ENCODE results near the gene PRSS50. TPM values are rescaled to one million over a fixed set of nuclear protein-coding genes. Genes with fewer than 3 reads are reported as not detected.

Gene PRSS50
- polyA plus RNA-seq, 1 of the 3 experiments (the other 2 are of a cell fraction): not detected

- Histone ChIP-seq H3K36me3 (replicated peaks in 1 of 2; ENCODE audit: control insufficient read depth in 1 of 2, insufficient read depth in 2 of 2, low read length in 1 of 2) (no peaks in the 10 kb centered on the region), H3F3A (replicated peaks; ENCODE audit: insufficient read depth) (no peaks in the 10 kb centered on the region), H3K4me1 (ENCODE audit: control insufficient read depth in 1 of 2, insufficient read depth in 2 of 2, low read depth in 1 of 2, low read length in 1 of 2) (peaks cover 0 to 21% of the 10 kb centered on the region in 2 experiments; a peak in 1 of 4 replicates), H3K4me3 (ENCODE audit: low read depth in 2 of 2, low read length in 1 of 2) (no peak overlapping the region), H2AFZ (ENCODE audit: low read depth) (no peak overlapping the region), H3K79me2 (ENCODE audit: insufficient read depth) (no peaks in the 10 kb centered on the region), H4K20me1 (ENCODE audit: insufficient read depth) (no peaks in the 10 kb centered on the region), H3K4me2 (no peak overlapping the region), H3K27ac (ENCODE audit: low read depth in 2 of 2, low read length in 1 of 2) (no peak overlapping the region), H3K9me3 (no peaks in the 10 kb centered on the region), H3K9me2 (no peaks in the 10 kb centered on the region), H3K9ac (no peak overlapping the region), H3K27me3 (ENCODE audit: insufficient read depth) (no peaks in the 10 kb centered on the region; the same call in 1 of the 2 replicates)
- TF ChIP-seq YY1 (IDR thresholded peaks at IDR 0.05; ENCODE audit: low read depth) (no peak), GABPA (IDR thresholded peaks at IDR 0.05; ENCODE audit: low read depth) (no peak), TEAD4 (IDR thresholded peaks at IDR 0.05; ENCODE audit: borderline replicate concordance, insufficient read depth) (no peak), SIN3A (IDR thresholded peaks at IDR 0.05; ENCODE audit: borderline replicate concordance, low read depth, low read length) (no peak), FOXM1 (IDR thresholded peaks at IDR 0.05; ENCODE audit: low read depth) (no peak)
- no peak for DNase-seq
- ChIA-PET CTCF (interaction anchor here (1.0 to 5.7 kb wide), 5 partner anchors 11 to 206 kb away, joined by 3 to 42 read pairs (median 3); no protein-coding TSS in a partner anchor), POLR2A (no interaction called here)
- 90% methylated on average over 3 of the region's 3 CpGs for WGBS (ENCODE audit: low lambda C conversion rate)
Measured at GRCh38 chr3:46694520-46694919, 23.1 kb downstream of the PRSS50 start.

- 81% methylated on average over 21 of the region's 30 CpGs for WGBS (ENCODE audit: low lambda C conversion rate)
- H3K27ac ChIP-seq (ENCODE audit: low read depth in 2 of 2, low read length in 1 of 2): no peak overlapping the region
- no peak overlapping the region for H2AFZ ChIP-seq (ENCODE audit: low read depth)
- TF ChIP-seq YY1 (IDR thresholded peaks at IDR 0.05; ENCODE audit: low read depth): no peak
- TF ChIP-seq ELF1 (IDR thresholded peaks at IDR 0.05): no peak
- no peak for TF ChIP-seq MEF2A (IDR thresholded peaks at IDR 0.05; ENCODE audit: borderline replicate concordance, low read depth)
- H3F3A ChIP-seq (replicated peaks; ENCODE audit: insufficient read depth): no peaks in the 10 kb centered on the region
- H3K4me1 ChIP-seq (ENCODE audit: control insufficient read depth in 1 of 2, insufficient read depth in 2 of 2, low read depth in 1 of 2, low read length in 1 of 2): peaks cover 0 to 20% of the 10 kb centered on the region in 2 experiments; a peak in 1 of 4 replicates
- POLR2A ChIA-PET: no interaction called here
- H3K4me2 ChIP-seq: no peak overlapping the region
- no peaks in the 10 kb centered on the region for H4K20me1 ChIP-seq (ENCODE audit: insufficient read depth)
- no peaks in the 10 kb centered on the region for H3K9me3 ChIP-seq
- no peak overlapping the region for H3K4me3 ChIP-seq (ENCODE audit: low read depth in 2 of 2, low read length in 1 of 2)
- no peaks in the 10 kb centered on the region for H3K79me2 ChIP-seq (ENCODE audit: insufficient read depth)
- no peaks in the 10 kb centered on the region for H3K9me2 ChIP-seq
- no peaks in the 10 kb centered on the region for H3K36me3 ChIP-seq (replicated peaks in 1 of 2; ENCODE audit: control insufficient read depth in 1 of 2, insufficient read depth in 2 of 2, low read length in 1 of 2)
- H3K9ac ChIP-seq: no peak overlapping the region
- H3K27me3 ChIP-seq (ENCODE audit: insufficient read depth): no peaks in the 10 kb centered on the region
- CTCF ChIA-PET: interaction anchor here (0.9 to 5.7 kb wide), 8 partner anchors 9 to 205 kb away, joined by 3 to 42 read pairs (median 4); no protein-coding TSS in a partner anchor
- no peak for DNase-seq
Measured at GRCh38 chr3:46693892-46694226, 23.8 kb downstream of the PRSS50 start.

GRCh38 chr3:46693038-46693891 is 24.4 kb downstream of the PRSS50 start, which contains the start of gene ALS2CL:
ALS2CL (minus strand) TSS chr3:46693679; CDS start chr3:46689440, 4,239 bp downstream.
- Histone ChIP-seq H3K9me3 (no peaks in the 10 kb centered on the region), H3K4me2 (peak within 1 kb of the TSS; percentile 89), H3K9me2 (no peaks in the 10 kb centered on the region), H3K27me3 (ENCODE audit: insufficient read depth) (no peaks in the 10 kb centered on the region), H2AFZ (ENCODE audit: low read depth) (peak within 1 kb of the TSS; percentile 63; the same call in 1 of the 2 replicates), H3K4me3 (ENCODE audit: low read depth in 2 of 2, low read length in 1 of 2) (peak within 1 kb of the TSS; percentile 54 to 57), H4K20me1 (ENCODE audit: insufficient read depth) (no peaks in the 10 kb centered on the region), H3K9ac (peak within 1 kb of the TSS; percentile 43; the same call in 1 of the 2 replicates), H3K36me3 (replicated peaks in 1 of 2; ENCODE audit: control insufficient read depth in 1 of 2, insufficient read depth in 2 of 2, low read length in 1 of 2) (no peaks in the 10 kb centered on the region), H3F3A (replicated peaks; ENCODE audit: insufficient read depth) (no peaks in the 10 kb centered on the region), H3K79me2 (ENCODE audit: insufficient read depth) (no peaks in the 10 kb centered on the region), H3K4me1 (ENCODE audit: control insufficient read depth in 1 of 2, insufficient read depth in 2 of 2, low read depth in 1 of 2, low read length in 1 of 2) (peaks cover 0 to 20% of the 10 kb centered on the region in 2 experiments; a peak in 1 of 4 replicates), H3K27ac (ENCODE audit: low read depth in 2 of 2, low read length in 1 of 2) (no peak within 1 kb of the TSS; a peak in 1 of 4 replicates)
- ChIA-PET CTCF (interaction anchor here (0.9 to 5.7 kb wide), 7 partner anchors 9 to 205 kb away, joined by 3 to 42 read pairs (median 5); no protein-coding TSS in a partner anchor), POLR2A (no interaction called here)
- 37% methylated on average over 8 of the region's 71 CpGs for WGBS (ENCODE audit: low lambda C conversion rate)
- DNase-seq: peak; percentile 92
- TF ChIP-seq FOXJ3 (CRISPR knock-in tag; IDR thresholded peaks at IDR 0.05) (no peak), TAF1 (IDR thresholded peaks at IDR 0.05; ENCODE audit: borderline replicate concordance, low read depth, low read length) (no peak), SIN3A (IDR thresholded peaks at IDR 0.05; ENCODE audit: borderline replicate concordance, low read depth, low read length) (no peak), GABPA (IDR thresholded peaks at IDR 0.05; ENCODE audit: low read depth) (no peak), POLR2AphosphoS5 (IDR thresholded peaks at IDR 0.05; ENCODE audit: low read depth, low read length) (no peak), EP300 (IDR thresholded peaks at IDR 0.05; ENCODE audit: borderline replicate concordance in 1 of 2, low read depth in 1 of 2, low read length in 1 of 2) (no peak)
